ENCODE data around the gene GALNT15. TPM values are rescaled to one million over a fixed set of nuclear protein-coding genes. Genes with fewer than 3 reads are reported as not detected.

Gene GALNT15
- total and polyA plus RNA-seq, 11 donors = 0.96 to 81.1 (median 5.5) TPM

GRCh38 chr3:16147220-16147994, 27.1 kb upstream of the GALNT15 start:
- ATAC-seq (no peak), DNase-seq (no peak)
- Histone ChIP-seq H3K4me3 (no peak overlapping the region), H3K9me3 (peaks cover 0 to 9% (median 0%) of the 10 kb centered on the region in 12 donors), H3K4me1 (peaks cover 3 to 32% (median 24%) of the 10 kb centered on the region in 12 donors), H3K27me3 (no peaks in the 10 kb centered on the region), H3K36me3 (no peaks in the 10 kb centered on the region), H3K27ac (peak overlapping the region in 3 of 12 donors; percentile 52 to 80 (median 55))
- WGBS, 4 donors = 88 to 95% (median 94%) methylated on average over 2 of the region's 2 CpGs
- TF ChIP-seq CTCF (IDR thresholded peaks at IDR 0.05) (no peak), POLR2A (IDR thresholded peaks at IDR 0.05) (no peak)
- intact Hi-C loops (cut with DNase I) = no loop called here

GRCh38 chr3:16148213-16148612, 26.3 kb upstream of the GALNT15 start:
- no peak overlapping the region for H3K4me3 ChIP-seq
- peak overlapping the region in 10 of 12 donors; percentile 9 to 80 (median 54) for H3K27ac ChIP-seq
- H3K4me1 ChIP-seq = peaks cover 3 to 32% (median 24%) of the 10 kb centered on the region in 12 donors
- no peak for DNase-seq
- intact Hi-C loops (cut with DNase I) = loop anchor here in 1 of 10 donors (2.0 kb wide), 1 partner anchor 27 kb away; the partner anchor contains the start of gene GALNT15
- TF ChIP-seq CTCF (IDR thresholded peaks at IDR 0.05) = no peak
- no peaks in the 10 kb centered on the region for H3K36me3 ChIP-seq
- H3K9me3 ChIP-seq = peaks cover 0 to 16% (median 2%) of the 10 kb centered on the region in 12 donors
- H3K27me3 ChIP-seq = no peaks in the 10 kb centered on the region
- no peak for ATAC-seq
- 74 to 85% (median 76%) methylated on average over 6 of the region's 6 CpGs for WGBS, 4 donors

GRCh38 chr3:16148783-16149182, 25.7 kb upstream of the GALNT15 start:
- no peaks in the 10 kb centered on the region for H3K27me3 ChIP-seq
- H3K4me3 ChIP-seq = no peak overlapping the region
- peak overlapping the region in 11 of 12 donors; percentile 9 to 80 (median 52) for H3K27ac ChIP-seq
- peaks cover 0 to 13% (median under 1%) of the 10 kb centered on the region in 12 donors for H3K9me3 ChIP-seq
- peak; percentile 71 to 83 (median 80) for DNase-seq
- ATAC-seq = peak; percentile 78 to 95 (median 84)
- TF ChIP-seq POLR2A (IDR thresholded peaks at IDR 0.05) (no peak), CTCF (IDR thresholded peaks at IDR 0.05) (no peak)
- peaks cover 3 to 32% (median 24%) of the 10 kb centered on the region in 12 donors for H3K4me1 ChIP-seq
- WGBS, 4 donors = 8 to 23% (median 16%) methylated on average over 4 of the region's 4 CpGs
- intact Hi-C loops (cut with DNase I) = loop anchor here in 1 of 10 donors (2.0 kb wide), 1 partner anchor 26 kb away; the partner anchor contains the start of gene GALNT15
- H3K36me3 ChIP-seq = no peaks in the 10 kb centered on the region

GRCh38 chr3:16150285-16150684, 24.2 kb upstream of the GALNT15 start:
- intact Hi-C loops (cut with DNase I) = no loop called here
- no peak overlapping the region for H3K4me3 ChIP-seq
- H3K27me3 ChIP-seq = no peaks in the 10 kb centered on the region
- no peak for ATAC-seq
- WGBS, 4 donors = 94 to 100% (median 97%) methylated on average over 1 of the region's 1 CpG
- H3K4me1 ChIP-seq = peaks cover 3 to 32% (median 24%) of the 10 kb centered on the region in 12 donors
- H3K9me3 ChIP-seq = peaks cover 0 to 12% (median 0%) of the 10 kb centered on the region in 12 donors
- DNase-seq = no peak
- H3K27ac ChIP-seq = peak overlapping the region in 4 of 12 donors; percentile 16 to 52 (median 24)
- no peak for TF ChIP-seq POLR2A (IDR thresholded peaks at IDR 0.05)
- no peak for TF ChIP-seq CTCF (IDR thresholded peaks at IDR 0.05)
- no peaks in the 10 kb centered on the region for H3K36me3 ChIP-seq

Data from heart left ventricle (tissue), 16 donors.